CMK (cell line): ENCODE measurements around the gene NCL.
"Not testable (repeated sequence)": the region's sequence is repeated elsewhere in the genome, so short reads cannot be mapped to it uniquely, and the experiment has no call there.

ENCODE experiments used
- DNase-seq: peaks from one replicate; pipeline ENCODE4 v3.0.0-alpha.2; 2010; ENCODE audit warnings: low read depth

NCL gene

GRCh38 chr2:231467613-231468530 is 3.6 kb upstream of the NCL start:
- no peak for DNase-seq

DNA sequence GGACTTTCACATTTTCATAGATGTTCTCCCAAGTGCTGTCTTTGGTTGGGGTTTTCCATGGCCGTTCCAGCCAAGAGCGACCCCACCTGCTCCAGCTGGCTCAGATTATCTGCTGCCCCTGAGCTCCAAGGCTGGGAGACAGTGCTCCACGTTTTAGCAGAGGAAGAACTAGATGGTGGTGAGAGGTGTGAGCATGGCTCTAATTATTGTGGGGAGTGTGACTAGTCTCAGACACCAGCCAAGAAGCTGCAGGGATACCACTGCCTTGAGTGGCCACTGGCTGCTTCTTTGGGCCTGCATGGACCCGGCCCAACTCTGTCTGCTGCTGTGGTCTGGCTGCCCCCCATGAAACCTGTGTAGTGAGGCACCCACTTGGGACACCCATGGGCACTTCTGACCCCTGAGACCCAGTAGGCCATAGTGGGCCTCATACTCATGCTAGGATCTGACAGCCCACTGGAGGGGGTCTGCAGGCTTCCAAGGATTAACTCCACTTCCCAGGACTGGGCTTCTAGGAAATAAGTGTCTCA is 2.8 kb upstream of the NCL start:
- DNase-seq: no peak

- DNase-seq: no peak
These were observed 574 bp upstream of the NCL start for GRCh38 chr2:231464576-231465540.

DNA sequence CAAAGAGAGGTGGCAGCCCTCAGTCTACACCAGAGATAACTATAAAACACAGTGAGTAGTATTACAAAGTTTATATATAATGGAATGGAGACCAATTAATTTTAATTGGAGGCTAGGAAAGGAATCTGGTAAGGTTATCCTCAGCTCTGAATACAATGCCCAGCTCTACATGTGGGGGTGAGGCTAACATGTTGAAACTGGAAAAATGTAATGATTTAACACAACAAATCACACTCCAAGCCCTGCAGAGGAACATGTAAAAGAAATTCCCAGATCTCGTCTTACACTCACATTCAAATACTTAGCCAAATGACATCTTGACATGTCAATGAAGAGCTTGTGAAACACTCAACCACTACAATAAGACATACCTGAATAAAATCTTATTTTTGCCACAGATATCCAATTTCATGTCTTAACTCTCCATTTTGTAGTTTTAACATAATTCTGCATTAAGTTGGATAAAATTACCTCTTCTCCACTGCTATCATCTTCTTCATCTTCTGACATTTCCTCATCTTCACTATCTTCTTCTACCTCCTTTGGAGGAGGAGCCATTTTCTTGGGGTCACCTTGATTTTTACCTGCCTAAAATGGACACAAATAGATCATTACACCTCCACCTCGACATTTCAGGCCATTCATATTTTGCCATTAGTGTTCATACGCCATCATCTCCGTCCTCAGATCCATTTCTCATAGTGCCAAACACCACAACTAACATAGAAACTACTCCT is 1.4 kb downstream of the NCL start:
- no peak for DNase-seq

- no peak for DNase-seq
These were observed 2.7 kb downstream of the NCL start for GRCh38 chr2:231461516-231461971.

DNA sequence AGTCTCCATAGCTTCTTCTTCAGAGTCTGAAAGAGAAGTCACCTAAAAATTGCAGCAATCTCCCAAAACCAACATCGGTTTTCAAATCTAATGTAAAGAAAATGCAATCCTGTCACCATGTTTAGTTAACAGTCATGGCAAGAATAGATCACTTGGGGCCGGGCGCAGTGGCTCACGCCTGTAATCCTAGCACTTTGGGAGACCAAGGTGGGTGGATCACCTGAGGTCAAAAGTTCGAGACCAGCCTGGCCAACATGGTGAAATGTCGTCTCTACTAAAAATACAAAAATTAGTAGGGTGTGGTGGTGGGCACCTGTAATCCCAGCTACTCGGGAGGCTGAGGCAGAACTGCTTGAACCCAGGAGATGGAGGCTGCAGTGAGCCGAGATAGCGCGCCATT is 3.4 kb downstream of the NCL start:
- not testable (repeated sequence) for DNase-seq

DNA sequence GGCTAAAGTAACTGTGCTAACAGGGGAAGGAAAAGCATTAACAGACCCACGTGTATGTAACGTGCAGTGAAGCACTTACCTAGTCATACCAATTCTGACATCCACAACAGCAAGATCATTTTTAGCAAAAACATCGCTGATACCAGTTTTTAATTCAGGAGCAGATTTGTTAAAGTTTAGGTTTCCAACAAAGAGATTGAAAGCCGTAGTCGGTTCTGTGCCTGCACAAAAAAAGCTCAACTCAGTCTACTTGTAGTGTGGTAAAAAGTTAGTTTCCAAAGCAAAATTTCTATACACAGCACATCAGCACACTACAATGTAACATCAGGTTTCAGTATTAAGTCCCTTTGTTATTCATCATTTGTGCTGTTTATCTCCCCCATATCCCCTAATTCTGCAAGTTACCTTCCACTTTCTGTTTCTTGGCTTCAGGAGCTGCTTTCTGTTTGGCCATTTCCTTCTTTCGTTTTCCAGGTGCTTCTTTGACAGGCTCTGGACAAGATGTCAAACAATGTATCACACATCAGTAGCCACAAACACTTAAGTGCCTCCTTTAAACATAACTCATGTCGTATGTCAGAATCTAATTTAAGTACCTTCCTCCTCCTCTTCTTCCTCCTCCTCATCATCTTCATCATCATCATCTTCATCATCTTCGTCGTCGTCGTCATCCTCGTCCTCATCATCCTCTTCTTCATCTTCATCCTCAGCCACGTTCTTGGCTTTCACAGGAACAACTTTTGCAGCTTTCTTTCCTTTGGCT is 4.0 kb downstream of the NCL start:
- DNase-seq: no peak

DNA sequence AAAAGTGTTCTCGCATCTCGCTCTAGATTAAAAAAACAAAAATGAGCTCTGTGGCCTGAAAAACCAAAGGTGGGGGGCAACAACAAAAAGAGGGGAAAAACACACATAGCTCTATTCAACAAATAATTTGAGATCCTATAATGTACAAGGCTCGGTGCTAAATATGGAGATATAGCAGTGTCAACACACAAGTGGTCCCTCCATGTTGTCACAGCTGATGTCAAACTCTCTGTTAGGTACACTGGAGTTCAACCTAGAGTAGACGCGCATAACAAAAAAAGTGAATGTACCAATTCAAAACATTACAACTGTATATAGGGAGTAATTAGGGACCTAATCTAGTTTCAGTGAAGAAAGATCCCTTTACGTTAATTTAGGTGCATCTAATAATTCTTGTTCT is 5.9 kb downstream of the NCL start:
- DNase-seq: no peak

DNA sequence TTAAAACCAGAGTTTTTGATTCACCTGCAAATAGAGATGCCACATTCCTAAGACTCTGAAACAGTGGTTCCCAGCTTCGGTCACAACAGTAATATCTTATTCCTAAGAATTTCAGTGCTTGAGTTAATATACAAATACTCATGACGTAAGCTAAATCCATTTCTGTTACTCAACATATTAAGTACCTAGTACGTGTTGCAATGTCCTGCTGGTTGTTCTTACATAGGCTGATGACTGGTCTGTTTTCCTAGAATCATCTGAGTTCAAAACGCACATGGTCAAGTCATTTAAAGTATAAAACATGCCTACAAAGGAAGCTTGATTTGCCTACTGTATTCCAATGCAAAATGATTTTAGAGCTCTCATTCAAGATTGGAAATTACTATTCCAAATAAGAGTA is 7.2 kb downstream of the NCL start:
- DNase-seq: no peak

DNA sequence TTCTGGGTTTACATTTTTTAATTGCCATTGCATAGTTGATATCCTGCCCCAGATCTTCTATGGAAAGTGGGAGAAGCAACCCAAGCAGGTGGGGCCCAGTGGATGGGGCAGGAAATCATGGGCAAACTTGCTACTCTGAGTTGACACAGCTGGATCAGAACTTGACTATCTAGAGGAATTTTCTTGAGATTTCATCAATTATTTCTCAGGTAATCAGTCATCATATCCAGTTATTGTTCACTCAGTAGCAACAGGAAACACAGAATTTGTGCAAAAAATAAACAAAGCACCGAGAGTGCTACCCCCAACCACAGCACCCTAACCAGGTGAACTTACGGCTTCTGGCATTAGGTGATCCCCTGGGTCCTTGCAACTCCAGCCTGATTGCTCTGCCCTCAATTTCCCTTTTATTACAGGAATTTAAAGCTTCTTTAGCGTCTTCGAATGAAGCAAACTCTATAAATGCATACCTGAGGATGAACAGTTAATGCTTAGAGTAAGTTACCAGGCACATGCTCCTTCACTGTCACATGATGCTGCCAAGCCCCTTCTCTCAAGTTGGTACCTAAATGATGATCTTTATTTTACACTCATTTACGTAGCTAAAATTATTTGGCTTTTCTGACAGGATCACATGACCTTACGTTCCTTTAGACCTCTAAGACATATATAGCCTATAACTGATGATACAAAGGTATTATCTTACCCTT is 7.8 kb downstream of the NCL start:
- no peak for DNase-seq

DNA sequence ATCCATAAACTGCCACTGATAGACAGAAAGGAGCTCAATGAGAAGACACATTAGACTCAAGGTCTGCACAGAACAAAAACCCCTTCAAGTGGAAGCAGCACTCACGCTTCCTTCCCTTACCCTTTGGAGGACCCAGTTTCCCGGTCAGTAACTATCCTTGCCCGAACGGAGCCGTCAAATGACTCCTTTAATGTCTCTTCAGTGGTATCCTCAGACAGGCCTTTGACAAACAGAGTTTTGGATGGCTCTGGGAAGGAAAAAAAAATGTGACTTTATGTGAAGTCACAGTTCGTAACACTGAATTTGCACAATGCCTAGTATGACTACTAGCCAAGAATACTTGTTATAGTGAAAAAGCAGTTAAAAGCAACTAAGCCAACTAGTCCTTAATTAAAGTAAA is 8.4 kb downstream of the NCL start:
- DNase-seq: no peak

DNA sequence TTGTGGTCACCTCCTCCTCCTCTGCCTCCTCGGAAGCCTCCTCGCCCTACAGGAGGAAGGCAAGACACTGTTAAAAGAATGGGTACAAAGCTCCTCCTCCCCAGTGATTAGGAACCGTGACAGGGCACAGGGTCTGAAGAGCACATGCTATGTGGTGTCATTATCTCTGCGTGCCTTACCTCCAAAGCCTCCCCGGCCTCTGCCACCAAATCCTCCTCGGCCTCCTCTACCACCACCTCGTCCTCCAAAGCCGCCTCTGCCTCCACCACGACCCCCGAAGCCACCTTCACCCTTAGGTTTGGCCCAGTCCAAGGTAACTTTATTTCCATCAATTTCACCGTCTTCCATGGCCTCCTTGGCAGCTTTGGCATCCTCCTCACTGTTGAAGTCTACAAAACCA is 9.1 kb downstream of the NCL start:
- DNase-seq: no peak

DNA sequence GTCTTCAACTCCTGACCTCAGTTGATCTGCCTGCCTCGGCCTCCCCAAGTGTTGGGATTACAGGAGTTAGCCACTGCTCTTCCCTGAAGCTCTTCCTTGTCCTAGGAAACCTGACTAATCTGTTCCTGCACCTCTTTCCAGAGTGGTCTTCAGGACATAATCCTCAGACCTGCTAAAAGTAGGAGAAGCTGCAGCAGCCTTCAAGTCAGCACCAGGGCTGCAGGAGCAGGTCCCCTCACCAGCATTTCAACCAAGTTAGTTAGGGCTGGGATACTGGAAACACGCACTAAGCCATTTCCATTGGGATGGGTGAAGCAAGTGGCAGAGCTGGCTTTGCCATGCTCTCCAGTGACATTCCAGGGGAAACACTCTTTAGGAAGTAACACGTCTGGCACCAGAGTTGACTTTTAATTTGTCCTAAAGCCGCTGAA is 9.9 kb downstream of the NCL start:
- DNase-seq: no peak

- no peak for DNase-seq
These were observed 11.3 kb downstream of the NCL start for GRCh38 chr2:231452799-231453508.

GRCh38 chr2:231450548-231450989 is 13.7 kb downstream of the NCL start:
- no peak for DNase-seq

DNA sequence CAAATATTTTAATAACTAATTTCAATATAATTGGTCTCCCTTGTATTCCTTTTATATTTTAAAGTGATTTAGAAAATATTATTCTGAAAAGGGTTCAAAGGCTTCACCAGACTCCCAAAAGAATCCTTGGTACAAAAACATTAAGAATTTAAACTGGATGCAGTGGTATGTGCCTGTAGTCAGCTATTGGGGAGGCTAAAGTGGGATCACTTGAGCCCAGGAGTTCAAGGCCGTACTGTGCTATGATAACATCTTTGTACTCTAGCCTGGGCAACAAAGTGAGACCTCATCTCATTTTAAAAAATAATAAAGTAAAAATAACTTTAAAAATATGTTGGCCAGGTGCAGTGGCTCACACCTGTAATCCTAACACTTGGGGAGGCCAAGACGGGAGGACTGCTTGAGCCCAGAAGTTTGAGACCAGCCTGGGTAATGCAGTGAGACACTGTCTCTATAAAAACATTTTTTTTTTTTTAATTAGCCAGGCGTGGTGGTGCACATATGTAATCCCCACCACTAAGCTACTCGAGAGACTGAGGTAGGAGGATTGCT is 14.7 kb downstream of the NCL start:
- DNase-seq: no peak

DNA sequence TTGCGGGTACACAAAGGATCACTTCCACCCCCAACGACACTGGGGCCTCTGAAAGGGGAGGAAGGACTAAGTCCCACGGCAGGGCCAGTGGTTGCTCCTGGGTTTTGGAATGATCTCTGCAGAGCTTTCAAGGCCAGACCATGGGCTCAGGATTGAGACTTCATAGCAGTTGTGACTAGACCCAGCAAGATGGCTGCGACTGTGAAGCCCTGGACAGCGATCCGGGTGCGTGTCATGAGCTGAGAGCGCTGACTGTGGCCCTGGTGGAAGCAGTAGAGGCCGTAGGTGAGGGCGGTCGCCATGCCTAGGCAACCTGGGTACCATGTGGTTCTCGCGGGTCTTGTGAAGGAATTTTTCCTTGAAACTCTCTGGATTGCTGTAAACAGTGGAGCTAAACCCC is 27.3 kb downstream of the NCL start:
- DNase-seq: no peak

DNA sequence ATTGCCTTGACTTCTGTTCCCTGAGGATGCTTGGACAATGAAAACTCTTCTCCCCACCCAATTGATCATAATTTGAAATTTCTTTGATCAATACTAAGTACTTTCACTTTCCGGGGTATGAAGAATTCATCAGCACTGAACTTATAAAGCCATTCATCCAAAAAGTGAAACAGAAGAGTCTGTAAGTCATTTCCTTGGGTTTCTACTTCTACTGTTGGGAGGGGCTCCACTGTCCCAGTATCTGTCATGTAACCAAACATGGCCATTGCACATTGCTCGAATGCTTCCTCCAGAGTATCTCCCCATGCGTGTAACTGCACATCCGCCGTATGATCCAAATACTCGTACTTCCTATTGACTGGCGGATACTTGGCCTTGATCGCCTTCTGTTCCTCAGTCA is 30.3 kb downstream of the NCL start:
- no peak for DNase-seq

- no peak for DNase-seq
These were observed 32.7 kb downstream of the NCL start for GRCh38 chr2:231431606-231432005.
